GM18508 (cell line): ENCODE data around the gene TADA2A.
"Not testable (repeated sequence)": the region's sequence is repeated elsewhere in the genome, so short reads cannot be mapped to it uniquely, and the experiment has no call there.

Experiments used
- ATAC-seq: cut with Tn5 transposase; IDR thresholded peaks from one replicate; pipeline ENCODE4 v1.9.1; 2021; ENCODE audit warnings: moderate number of reproducible peaks; ENCODE audit not compliant: insufficient read depth, unreplicated experiment

The TADA2A gene

GRCh38 chr17:37490022-37490587, 83.4 kb downstream of the TADA2A start:
- ATAC-seq, result no peak

- no peak for ATAC-seq
These were observed 84.2 kb downstream of the TADA2A start for GRCh38 chr17:37490638-37491614.

GRCh38 chr17:37492167-37492566, 85.5 kb downstream of the TADA2A start:
- ATAC-seq, result no peak

DNA sequence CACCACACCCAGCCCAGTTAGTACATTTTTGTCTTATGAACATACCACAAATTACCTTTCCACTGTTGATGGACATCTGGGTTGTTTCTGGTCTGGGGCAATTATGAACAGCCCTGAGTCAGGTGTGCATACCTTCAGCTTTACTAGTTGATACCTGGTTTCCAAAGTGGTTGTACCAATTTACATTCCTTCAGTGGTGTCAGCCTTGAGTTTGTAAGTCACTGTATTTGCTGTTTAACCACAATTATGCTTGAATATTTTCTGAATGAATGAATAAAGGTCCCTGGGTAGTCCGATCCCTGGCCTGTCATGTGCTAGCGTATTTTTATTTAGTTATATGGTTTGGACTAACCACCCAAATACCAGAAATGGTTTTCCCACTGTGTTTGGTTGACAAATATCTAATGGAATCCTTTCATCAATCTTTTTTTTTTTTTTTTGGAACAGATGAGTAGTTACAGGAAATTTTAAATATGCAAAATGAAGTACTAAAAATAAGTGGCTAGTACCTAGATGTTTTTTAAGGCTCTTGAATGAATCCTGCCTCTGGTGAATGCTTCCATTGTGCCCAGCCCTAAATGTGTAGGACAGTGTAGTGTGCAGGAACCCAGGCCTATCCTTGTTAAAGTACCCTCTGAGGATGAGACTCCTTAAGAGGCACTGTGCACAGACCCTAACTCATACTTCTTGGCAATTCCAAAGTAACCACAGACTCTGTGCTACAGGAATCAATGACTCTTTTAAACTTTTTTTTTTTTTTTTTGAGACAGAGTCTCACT, 86.8 kb downstream of the TADA2A start:
- ATAC-seq, result no peak

GRCh38 chr17:37494401-37494831, 87.7 kb downstream of the TADA2A start:
- no peak for ATAC-seq

- ATAC-seq, result no peak
These were observed 88.3 kb downstream of the TADA2A start for GRCh38 chr17:37494971-37495370.

- ATAC-seq, result no peak
These were observed 93.7 kb downstream of the TADA2A start for GRCh38 chr17:37500378-37500777.

GRCh38 chr17:37502009-37502936, 95.6 kb downstream of the TADA2A start:
- ATAC-seq, result no peak

DNA sequence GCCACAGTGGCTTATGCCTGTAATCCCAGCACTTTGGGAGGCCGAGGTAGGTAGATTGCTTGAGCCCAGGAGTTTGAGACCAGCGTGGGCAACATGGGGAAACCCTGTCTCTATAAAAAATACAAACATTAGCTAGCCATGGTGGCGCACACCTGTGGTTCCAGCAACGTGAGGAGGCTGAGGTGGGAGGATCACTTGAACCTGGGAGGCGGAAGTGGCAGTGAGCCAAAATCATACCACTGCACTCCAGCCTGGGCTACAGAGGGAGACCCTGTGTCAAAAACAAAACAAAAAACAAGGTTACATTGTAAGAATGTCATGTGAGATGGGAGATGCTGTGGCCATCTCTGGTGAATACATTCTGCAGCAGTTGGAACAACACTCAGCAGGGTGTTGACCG, 96.5 kb downstream of the TADA2A start:
- ATAC-seq, result no peak

DNA sequence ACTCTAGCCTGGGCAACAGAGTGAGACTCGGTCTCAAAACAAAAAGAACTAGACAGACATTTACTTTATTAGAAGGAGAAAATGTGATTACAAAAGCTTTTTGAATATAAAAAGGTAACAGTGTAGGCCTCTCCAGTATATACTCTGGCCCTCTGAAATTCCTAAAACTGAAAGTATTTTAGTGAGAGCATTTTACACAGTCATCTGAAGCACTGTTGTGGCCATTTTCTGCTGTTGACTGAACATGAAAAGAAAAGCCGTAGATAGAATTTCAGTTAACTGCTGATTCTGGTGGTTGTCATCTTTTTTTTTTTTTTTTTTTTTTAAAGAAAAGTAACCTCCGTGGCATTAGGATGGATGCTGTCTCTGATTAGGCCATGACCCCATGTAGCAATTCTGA, 98.6 kb downstream of the TADA2A start:
- no peak for ATAC-seq

DNA sequence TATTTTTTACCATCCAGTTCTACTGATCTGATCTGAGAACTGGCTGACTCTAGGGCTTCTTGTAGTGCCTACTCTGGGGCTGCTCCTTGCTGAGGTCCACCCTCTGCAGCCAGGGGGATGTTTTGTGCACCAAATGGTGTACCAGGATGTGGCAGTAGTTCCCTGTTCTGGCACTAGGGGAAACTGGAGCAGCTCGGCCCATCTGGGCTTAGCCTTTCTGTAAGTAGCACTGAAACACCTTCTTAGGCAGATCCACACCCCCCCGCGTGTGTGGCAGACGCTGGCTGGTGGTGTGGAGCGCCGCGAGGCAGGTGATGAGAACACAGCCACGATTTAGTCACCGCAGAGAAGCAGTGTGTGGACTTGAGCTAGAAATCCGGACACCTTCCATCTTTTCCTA, 100.0 kb downstream of the TADA2A start:
- ATAC-seq, result no peak

- no peak for ATAC-seq
These were observed 100.4 kb downstream of the TADA2A start for GRCh38 chr17:37507111-37507510.

GRCh38 chr17:37510056-37510455, 103.4 kb downstream of the TADA2A start:
- no peak for ATAC-seq

GRCh38 chr17:37511642-37512041, 105.0 kb downstream of the TADA2A start:
- ATAC-seq, result not testable (repeated sequence)

DNA sequence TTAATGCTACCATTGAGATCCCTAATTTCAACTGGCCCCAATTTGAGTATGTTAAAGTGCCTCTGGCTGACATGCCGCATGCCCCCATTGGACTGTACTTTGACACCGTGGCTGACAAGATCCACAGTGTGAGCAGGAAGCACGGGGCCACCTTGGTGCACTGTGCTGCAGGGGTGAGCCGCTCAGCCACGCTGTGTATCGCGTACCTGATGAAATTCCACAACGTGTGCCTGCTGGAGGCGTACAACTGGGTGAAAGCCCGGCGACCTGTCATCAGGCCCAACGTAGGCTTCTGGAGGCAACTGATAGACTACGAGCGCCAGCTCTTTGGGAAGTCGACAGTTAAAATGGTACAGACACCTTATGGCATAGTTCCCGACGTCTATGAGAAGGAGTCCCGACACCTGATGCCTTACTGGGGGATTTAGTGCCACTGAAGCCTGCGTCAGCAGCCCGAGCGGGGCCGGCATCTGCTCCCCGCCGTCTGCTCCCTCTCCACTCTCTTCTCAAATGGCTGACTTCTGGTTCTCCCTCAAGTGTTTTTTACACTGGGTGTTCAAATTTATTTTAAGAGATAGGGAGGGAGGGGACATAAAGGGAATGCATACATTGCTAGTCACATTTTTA, 105.9 kb downstream of the TADA2A start:
- ATAC-seq, result no peak

GRCh38 chr17:37513711-37514110, 107.0 kb downstream of the TADA2A start:
- ATAC-seq, result no peak

GRCh38 chr17:37516127-37516571, 109.5 kb downstream of the TADA2A start:
- ATAC-seq, result no peak

- no peak for ATAC-seq
These were observed 111.2 kb downstream of the TADA2A start for GRCh38 chr17:37517881-37518280.

- ATAC-seq, result no peak
These were observed 112.1 kb downstream of the TADA2A start for GRCh38 chr17:37518826-37519225.
